MCF 10A (cell line): ENCODE data around the gene IL23R. TPM values are rescaled to one million over a fixed set of nuclear protein-coding genes. Genes with fewer than 3 reads are reported as not detected.

Experiments
- BruUV-seq: library from RNA; stranded (reverse); fragments of 400-500 nt; replicated peaks from 2 replicates; lab custom pipeline; 2021; lab: Mats Ljungman, UMichigan
- CTCF ChIA-PET: fragments of 300-600 bp; sonication (Branson Sonifier 250); formaldehyde crosslinking; extraction: SDS; loops from one replicate; lab custom pipeline; 2021; ENCODE audit warnings: antibody characterized with exemption, inconsistent platforms; lab: Yijun Ruan, JAX
- POLR2A ChIA-PET: fragments of 300-600, 350-650 bp; sonication (Branson Sonifier 250); formaldehyde crosslinking; extraction: SDS; loops from one replicate; lab custom pipeline; 2020; ENCODE audit warnings: antibody characterized with exemption, inconsistent platforms; lab: Yijun Ruan, JAX
- DNase-seq: peaks from one replicate; pipeline ENCODE4 v3.0.0-alpha.2; 2018; ENCODE audit not compliant: unreplicated experiment
- H3K27ac Mint-ChIP-seq: one replicate; pipeline ENCODE4 v1.8.0; 2022; ENCODE audit warnings: mild to moderate bottlenecking, low read depth, mixed read lengths; ENCODE audit not compliant: unreplicated experiment
- H3K27me3 Mint-ChIP-seq: one replicate; pipeline ENCODE4 v1.8.0; 2022; ENCODE audit warnings: mixed read lengths; ENCODE audit not compliant: insufficient read depth, unreplicated experiment
- H3K36me3 Mint-ChIP-seq: one replicate; pipeline ENCODE4 v1.8.0; 2022; ENCODE audit warnings: mild to moderate bottlenecking, moderate library complexity, mixed read lengths; ENCODE audit not compliant: insufficient read depth, unreplicated experiment
- H3K4me1 Mint-ChIP-seq: one replicate; pipeline ENCODE4 v1.8.0; 2022; ENCODE audit warnings: mixed read lengths; ENCODE audit not compliant: insufficient read depth, unreplicated experiment
- H3K4me3 Mint-ChIP-seq: one replicate; pipeline ENCODE4 v1.8.0; 2022; ENCODE audit warnings: mild to moderate bottlenecking, moderate library complexity, mixed read lengths; ENCODE audit not compliant: unreplicated experiment
- H3K9me3 Mint-ChIP-seq: one replicate; pipeline ENCODE4 v1.8.0; 2022; ENCODE audit warnings: mixed read lengths; ENCODE audit not compliant: unreplicated experiment
- CTCF ChIP-seq: fragments of 200-600 bp; IDR thresholded peaks from one replicate; pipeline ENCODE4 v1.8.0; 2022; ENCODE audit warnings: antibody characterized with exemption, mild to moderate bottlenecking; ENCODE audit not compliant: unreplicated experiment
- intact Hi-C: fragments of 100-400 bp; cut with micrococcal nuclease; formaldehyde crosslinking; loops from 2 replicates; pipeline ENCODE4 v1.14.1; 2022
- total RNA-seq: library from RNA; stranded (reverse); gene quantifications from 2 replicates; pipeline ENCODE4 v1.2.3, GENCODE V29; 2022

Gene IL23R
- total RNA-seq, 1 experiment from 2014 or later, result not detected

GRCh38 chr1:67241200-67241746, 75.0 kb downstream of the IL23R start:
- no peaks in the 10 kb centered on the region for H3K4me1 Mint-ChIP-seq
- intact Hi-C loops, result no loop called here

DNA sequence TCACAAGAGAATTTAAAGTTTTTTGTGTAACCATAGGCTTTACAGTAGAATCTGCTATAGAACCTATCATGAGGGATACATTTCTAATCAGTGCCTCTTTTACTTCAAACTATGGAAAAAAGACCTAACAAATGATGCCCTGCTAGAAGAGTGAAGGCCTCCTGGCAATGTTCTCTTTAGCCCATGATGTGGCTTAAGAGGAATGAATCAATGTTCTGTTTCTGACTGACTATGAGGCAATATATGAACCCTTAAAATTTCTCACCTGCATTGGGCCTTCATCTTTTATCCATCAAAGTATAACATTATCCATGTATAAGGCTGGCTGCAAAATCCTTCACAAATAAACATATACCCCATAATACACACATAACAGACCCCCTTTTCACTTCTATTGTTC, 75.8 kb downstream of the IL23R start:
- Mint-ChIP-seq H3K9me3 (no peaks in the 10 kb centered on the region), H3K27me3 (no peaks in the 10 kb centered on the region), H3K4me1 (no peaks in the 10 kb centered on the region), H3K36me3 (peaks cover 3% of the 10 kb centered on the region), H3K4me3 (no peak overlapping the region), H3K27ac (no peak overlapping the region)
- ChIA-PET CTCF (interaction anchor here (0.6 to 2.7 kb wide), 5 partner anchors 15 to 312 kb away, joined by 3 to 16 read pairs (median 3); no protein-coding TSS in a partner anchor), POLR2A (no interaction called here)
- intact Hi-C loops, result no loop called here
- TF ChIP-seq CTCF, result no peak
- DNase-seq, result no peak
- no TSS peak for BruUV-seq

More at GRCh38 chr1:67241200-67241746, 75.0 kb downstream of the IL23R start:
- no TSS peak for BruUV-seq
- Mint-ChIP-seq H3K9me3 (no peaks in the 10 kb centered on the region), H3K36me3 (no peaks in the 10 kb centered on the region), H3K27me3 (no peaks in the 10 kb centered on the region), H3K4me3 (no peak overlapping the region), H3K27ac (no peak overlapping the region)
- DNase-seq, result no peak
- CTCF ChIA-PET, result interaction anchor here (0.6 to 2.7 kb wide), 6 partner anchors 11 to 313 kb away, joined by 3 to 16 read pairs (median 5); no protein-coding TSS in a partner anchor
- TF ChIP-seq CTCF, result no peak
- POLR2A ChIA-PET, result no interaction called here

DNA sequence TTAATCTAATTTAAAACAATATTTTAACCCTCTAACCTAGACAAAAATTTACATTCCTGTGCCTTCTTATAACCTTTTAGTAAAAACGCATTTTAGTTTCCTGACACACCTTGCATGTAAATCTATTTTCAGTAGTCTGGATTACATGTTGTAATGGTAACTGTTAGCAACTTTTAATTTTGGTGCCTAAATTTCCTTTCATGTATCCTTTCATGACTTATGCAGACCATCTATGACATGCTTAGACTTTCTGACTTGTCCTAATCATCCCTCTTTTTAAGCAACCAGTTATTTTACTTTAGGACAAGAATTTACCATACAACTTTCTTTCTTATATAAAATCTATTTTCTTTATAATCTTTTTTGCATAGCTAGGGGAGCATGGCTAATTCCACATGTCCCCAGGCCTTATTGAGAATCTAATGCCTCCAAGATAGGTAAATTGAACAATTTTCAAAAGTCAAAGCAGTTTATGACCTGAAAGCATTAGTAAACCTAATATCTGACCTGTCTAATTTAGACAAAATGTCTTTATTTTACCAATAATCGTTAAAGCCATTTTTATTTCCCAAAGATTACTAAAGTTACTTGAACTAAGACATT, 83.9 kb downstream of the IL23R start:
- POLR2A ChIA-PET, result interaction anchor here (0.6 kb wide), 1 partner anchor 26 kb away, joined by 3 read pairs; no protein-coding TSS in a partner anchor
- intact Hi-C loops, result no loop called here
- H3K4me1 Mint-ChIP-seq, result no peaks in the 10 kb centered on the region
- H3K4me3 Mint-ChIP-seq, result no peak overlapping the region
- H3K27me3 Mint-ChIP-seq, result no peaks in the 10 kb centered on the region
- H3K9me3 Mint-ChIP-seq, result no peaks in the 10 kb centered on the region
- H3K27ac Mint-ChIP-seq, result no peak overlapping the region
- BruUV-seq, result no TSS peak
- no peak for TF ChIP-seq CTCF
- CTCF ChIA-PET, result interaction anchor here (0.6 kb wide), 1 partner anchor 1114 kb away, joined by 3 read pairs; no protein-coding TSS in a partner anchor
- peak; percentile 33 for DNase-seq
- H3K36me3 Mint-ChIP-seq, result peaks cover 7% of the 10 kb centered on the region
